ENCODE measurements around the gene PPP1R3G. TPM values are rescaled to one million over a fixed set of nuclear protein-coding genes. Genes with fewer than 3 reads are reported as not detected.

The PPP1R3G gene
- total RNA-seq, 6 experiments from 2014 or later: 0.35 to 0.98 (median 0.52) TPM

DNA sequence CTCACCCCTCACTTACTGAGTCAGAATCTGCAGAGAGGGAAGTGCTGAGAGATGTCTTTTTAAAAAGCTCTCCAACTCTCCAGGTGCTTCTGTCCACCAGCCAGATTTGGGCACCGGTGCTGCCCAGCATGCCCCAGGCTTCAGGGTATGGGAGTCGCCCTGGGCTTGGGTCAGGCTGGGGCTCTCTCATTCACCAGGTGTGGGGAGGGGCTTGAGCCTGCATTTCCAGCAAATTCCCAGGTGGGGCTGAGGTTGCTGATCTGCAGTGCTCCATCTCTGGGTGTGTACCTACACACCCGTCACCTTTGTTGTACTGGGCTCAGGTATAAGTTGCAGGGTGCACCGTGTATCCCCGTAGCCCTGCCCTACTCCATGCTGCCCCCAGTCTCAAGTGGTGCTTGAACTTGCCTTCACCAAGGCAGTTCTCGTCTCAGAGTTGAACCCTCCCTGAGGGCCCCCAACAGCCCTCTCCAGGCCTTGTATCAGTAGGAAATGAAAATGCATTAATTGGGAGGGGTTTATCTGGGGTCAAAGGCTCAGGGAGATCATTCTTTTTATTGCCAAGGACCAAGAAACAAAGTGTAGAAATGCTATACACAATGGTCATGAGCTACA, 23.5 kb downstream of the PPP1R3G start:
- no peak for ATAC-seq
- TF ChIP-seq POLR2A (IDR thresholded peaks at IDR 0.05): no peak
- TF ChIP-seq, protein P1, sequence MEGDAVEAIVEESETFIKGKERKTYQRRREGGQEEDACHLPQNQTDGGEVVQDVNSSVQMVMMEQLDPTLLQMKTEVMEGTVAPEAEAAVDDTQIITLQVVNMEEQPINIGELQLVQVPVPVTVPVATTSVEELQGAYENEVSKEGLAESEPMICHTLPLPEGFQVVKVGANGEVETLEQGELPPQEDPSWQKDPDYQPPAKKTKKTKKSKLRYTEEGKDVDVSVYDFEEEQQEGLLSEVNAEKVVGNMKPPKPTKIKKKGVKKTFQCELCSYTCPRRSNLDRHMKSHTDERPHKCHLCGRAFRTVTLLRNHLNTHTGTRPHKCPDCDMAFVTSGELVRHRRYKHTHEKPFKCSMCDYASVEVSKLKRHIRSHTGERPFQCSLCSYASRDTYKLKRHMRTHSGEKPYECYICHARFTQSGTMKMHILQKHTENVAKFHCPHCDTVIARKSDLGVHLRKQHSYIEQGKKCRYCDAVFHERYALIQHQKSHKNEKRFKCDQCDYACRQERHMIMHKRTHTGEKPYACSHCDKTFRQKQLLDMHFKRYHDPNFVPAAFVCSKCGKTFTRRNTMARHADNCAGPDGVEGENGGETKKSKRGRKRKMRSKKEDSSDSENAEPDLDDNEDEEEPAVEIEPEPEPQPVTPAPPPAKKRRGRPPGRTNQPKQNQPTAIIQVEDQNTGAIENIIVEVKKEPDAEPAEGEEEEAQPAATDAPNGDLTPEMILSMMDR (IDR thresholded peaks at IDR 0.05): no peak

DNA sequence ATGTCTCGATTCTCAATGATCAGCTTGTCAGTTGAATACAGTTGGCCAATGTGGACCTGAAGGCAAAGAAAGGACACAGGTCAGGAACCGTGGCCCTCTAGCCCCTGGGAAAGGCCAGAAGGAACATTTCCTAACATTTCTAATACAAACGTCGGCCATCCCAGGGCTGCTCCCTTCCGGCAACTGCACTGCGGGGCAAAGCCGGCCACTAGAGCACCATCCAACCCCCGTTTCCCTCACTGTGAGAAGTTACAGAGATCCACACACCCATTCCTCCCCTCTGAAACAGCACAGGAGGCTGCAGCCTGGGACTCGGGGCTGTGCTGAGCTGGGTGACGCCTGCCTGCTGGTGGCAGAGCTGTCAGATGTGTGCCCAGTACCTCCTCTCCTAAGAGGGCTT, 24.3 kb downstream of the PPP1R3G start:
- 87% methylated on average over 6 of the region's 10 CpGs for WGBS (ENCODE audit: insufficient coverage, low coverage, low lambda C conversion rate, missing lambda C conversion rate)
- no peak for DNase-seq
- Histone ChIP-seq H3K9me3 (no peaks in the 10 kb centered on the region), H3K36me3 (no peaks in the 10 kb centered on the region), H3K27ac (no peak overlapping the region), H3K4me1 (no peaks in the 10 kb centered on the region), H3K27me3 (no peaks in the 10 kb centered on the region), H3K4me3 (no peak overlapping the region)
- TF ChIP-seq POLR2A (IDR thresholded peaks at IDR 0.05): no peak
- TF ChIP-seq, protein P1 (IDR thresholded peaks at IDR 0.05): no peak
- intact Hi-C loops (cut with DNase I): no loop called here
- no peak for ATAC-seq

More for the DNA sequence above, 23.5 kb downstream of the PPP1R3G start:
- no peak for DNase-seq
- H3K4me3 ChIP-seq: no peak overlapping the region
- intact Hi-C loops (cut with DNase I): no loop called here
- H3K4me1 ChIP-seq: no peaks in the 10 kb centered on the region
- H3K9me3 ChIP-seq: no peaks in the 10 kb centered on the region
- no peak overlapping the region for H3K27ac ChIP-seq
- WGBS (ENCODE audit: insufficient coverage, low coverage, low lambda C conversion rate, missing lambda C conversion rate): 86% methylated on average over 6 of the region's 6 CpGs
- H3K27me3 ChIP-seq: no peaks in the 10 kb centered on the region
- H3K36me3 ChIP-seq: no peaks in the 10 kb centered on the region

DNA sequence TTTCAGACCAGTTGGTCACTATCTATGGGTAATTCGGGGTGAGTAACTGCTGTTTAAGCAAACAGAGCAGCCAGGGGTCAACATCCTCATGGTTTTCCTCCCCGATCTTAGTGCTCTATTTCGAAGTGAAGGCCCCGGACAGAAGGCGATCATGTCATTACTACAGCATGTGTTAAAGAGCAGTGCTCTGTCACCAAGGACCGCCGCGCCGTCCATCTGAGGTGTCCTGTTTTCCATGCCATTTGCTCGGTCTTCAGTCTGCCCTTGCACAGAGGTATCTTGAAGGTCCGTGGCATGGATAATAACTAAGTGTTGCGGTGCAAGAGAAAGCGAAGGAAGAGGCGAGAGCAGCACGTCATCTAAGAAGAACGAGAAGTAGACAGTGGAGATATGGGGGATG, 25.1 kb downstream of the PPP1R3G start:
- Histone ChIP-seq H3K4me1 (peaks cover 0 to 5% (median 0%) of the 10 kb centered on the region in 4 donors), H3K4me3 (no peak overlapping the region), H3K27ac (no peak overlapping the region), H3K27me3 (no peaks in the 10 kb centered on the region), H3K36me3 (no peaks in the 10 kb centered on the region), H3K9me3 (no peaks in the 10 kb centered on the region)
- 79% methylated on average over 16 of the region's 16 CpGs for WGBS (ENCODE audit: insufficient coverage, low coverage, low lambda C conversion rate, missing lambda C conversion rate)
- TF ChIP-seq POLR2A (IDR thresholded peaks at IDR 0.05): no peak
- TF ChIP-seq, protein P1 (IDR thresholded peaks at IDR 0.05): no peak
- DNase-seq: no peak
- no peak for ATAC-seq
- intact Hi-C loops (cut with DNase I): no loop called here

DNA sequence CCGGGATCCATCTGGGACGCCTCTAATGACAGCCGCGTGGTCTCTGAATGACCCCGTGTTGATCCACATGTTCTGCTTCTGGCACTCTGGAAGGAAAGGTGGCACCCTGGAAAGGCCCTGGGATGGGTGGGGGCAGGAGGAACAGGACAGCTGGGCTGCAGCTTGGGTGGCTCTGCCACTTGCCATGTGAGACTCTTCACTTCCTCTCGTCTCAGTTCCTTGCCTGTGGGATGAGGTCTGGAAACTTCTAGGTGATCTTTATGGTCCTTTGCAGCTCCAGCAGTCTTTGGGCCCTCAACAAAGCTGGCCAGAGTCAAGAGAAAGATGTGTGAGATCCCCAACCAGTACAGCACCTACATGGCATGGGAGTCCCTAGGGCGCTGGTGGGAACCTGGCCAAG, 26.5 kb downstream of the PPP1R3G start:
- Histone ChIP-seq H3K36me3 (no peaks in the 10 kb centered on the region), H3K27me3 (no peaks in the 10 kb centered on the region), H3K27ac (no peak overlapping the region), H3K4me1 (peaks cover 0 to 8% (median 0%) of the 10 kb centered on the region in 4 donors), H3K9me3 (no peaks in the 10 kb centered on the region), H3K4me3 (no peak overlapping the region)
- intact Hi-C loops (cut with DNase I): no loop called here
- ATAC-seq (no peak), DNase-seq (no peak)
- TF ChIP-seq, protein P1 (IDR thresholded peaks at IDR 0.05): no peak
- TF ChIP-seq POLR2A (IDR thresholded peaks at IDR 0.05): no peak
- 80% methylated on average over 2 of the region's 7 CpGs for WGBS (ENCODE audit: insufficient coverage, low coverage, low lambda C conversion rate, missing lambda C conversion rate)
